DND-41 (cell line): ENCODE measurements around the gene RAB14.

Experiments
- CTCF ChIP-seq: IDR thresholded peaks from 2 replicates; pipeline ENCODE4 v1.5.1; 2012; ENCODE audit warnings: borderline replicate concordance, low read length, moderate library complexity, mild to moderate bottlenecking; ENCODE audit not compliant: poor library complexity, severe bottlenecking; ENCODE audit errors: extremely low read depth
- EZH2 ChIP-seq: IDR thresholded peaks from 3 replicates; pipeline ENCODE4 v1.6.1; 2012; ENCODE audit warnings: borderline replicate concordance, low read depth, mild to moderate bottlenecking, moderate library complexity, low read length, inconsistent platforms; ENCODE audit not compliant: severe bottlenecking

- TF ChIP-seq CTCF (no peak), EZH2 (no peak)
Measured at GRCh38 chr9:121189660-121190059, 12.0 kb downstream of the RAB14 start.
